H1 (cell line): Measurements from ENCODE around the gene TMEM9B. TPM values are rescaled to one million over a fixed set of nuclear protein-coding genes. Genes with fewer than 3 reads are reported as not detected.
"Not testable (repeated sequence)": the region's sequence is repeated elsewhere in the genome, so short reads cannot be mapped to it uniquely, and the experiment has no call there.

Experiments
- CTCF ChIA-PET: fragments of 300-600 bp; sonication (Branson Sonifier 250); formaldehyde crosslinking; loops from one replicate; lab custom pipeline; 2021; ENCODE audit not compliant: partially characterized antibody; lab: Charles Lee
- POLR2A ChIA-PET: fragments of 300-600 bp; sonication (Branson Sonifier 250); formaldehyde crosslinking; loops from one replicate; lab custom pipeline; 2021; ENCODE audit warnings: inconsistent platforms; ENCODE audit not compliant: partially characterized antibody; lab: Charles Lee
- DNase-seq, 2 experiments: peaks; one replicate each; pipeline versions ENCODE4 v3.0.0 to v3.0.0-alpha.2; 2010 to 2022; ENCODE audit warnings: low spot score in 2 of 2, low read depth in 1 of 2, mixed read lengths in 1 of 2
- FAIRE-seq: peaks from 2 replicates; lab custom pipeline; 2011; peaks lifted over from hg19 to GRCh38; lab: Jason Lieb, UNC
- H2AFZ ChIP-seq: 2 replicates; pipeline ENCODE4 v1.8.1; 2012; ENCODE audit warnings: low read length, inconsistent platforms
- H2AK5ac ChIP-seq: 2 replicates; pipeline ENCODE4 v1.6.1; 2013; ENCODE audit warnings: low read depth, low read length
- H2BK120ac ChIP-seq: replicated peaks from 2 replicates; pipeline ENCODE3; 2013; ENCODE audit warnings: low read depth, low read length, inconsistent platforms
- H2BK12ac ChIP-seq: 2 replicates; pipeline ENCODE4 v1.6.1; 2013; ENCODE audit warnings: low read depth, low read length
- H2BK15ac ChIP-seq: 2 replicates; pipeline ENCODE4 v1.6.1; 2013; ENCODE audit warnings: low read length
- H2BK20ac ChIP-seq: 2 replicates; pipeline ENCODE4 v1.6.1; 2013; ENCODE audit warnings: low read length
- H2BK5ac ChIP-seq: 2 replicates; pipeline ENCODE4 v1.6.1; 2013; ENCODE audit warnings: low read depth, low read length
- H3K14ac ChIP-seq: 2 replicates; pipeline ENCODE4 v1.6.1; 2013; ENCODE audit warnings: inconsistent platforms; ENCODE audit not compliant: insufficient read length
- H3K18ac ChIP-seq: 2 replicates; pipeline ENCODE4 v1.6.1; 2013; ENCODE audit warnings: low read length; ENCODE audit errors: extremely low read depth
- H3K23ac ChIP-seq: 2 replicates; pipeline ENCODE4 v1.6.1; 2013; ENCODE audit warnings: inconsistent platforms; ENCODE audit not compliant: insufficient read length
- H3K23me2 ChIP-seq: 2 replicates; pipeline ENCODE4 v1.6.1; 2013; ENCODE audit warnings: low read depth, low read length
- H3K27ac ChIP-seq: 2 replicates; pipeline ENCODE4 v1.6.1; 2011; ENCODE audit warnings: low read depth, low read length, inconsistent platforms
- H3K27me3 ChIP-seq, 4 experiments: replicated peaks in 1 of 4; 1 replicate in 1 of 4; 2 replicates in 3 of 4; pipeline versions ENCODE4 v1.6.1 to v1.8.1; 2011 to 2013; ENCODE audit warnings: low read length in 3 of 4, mild to moderate bottlenecking in 3 of 4, inconsistent platforms in 2 of 4, mixed read lengths in 2 of 4, moderate library complexity in 1 of 4; ENCODE audit not compliant: control insufficient read depth in 3 of 4, insufficient read depth in 3 of 4; ENCODE audit errors: extremely low read depth in 1 of 4
- H3K36me3 ChIP-seq, 4 experiments: 2 replicates each; pipeline versions ENCODE4 v1.6.1 to v1.8.1; 2011 to 2013; ENCODE audit warnings: mild to moderate bottlenecking in 4 of 4, low read length in 3 of 4, moderate library complexity in 2 of 4, control low read depth in 1 of 4, inconsistent platforms in 1 of 4; ENCODE audit not compliant: insufficient read depth in 4 of 4, control insufficient read depth in 2 of 4
- H3K4ac ChIP-seq: replicated peaks from 2 replicates; pipeline ENCODE3; 2013; ENCODE audit warnings: low read length, low read depth, mixed read lengths, inconsistent platforms; ENCODE audit not compliant: insufficient read length
- H3K4me1 ChIP-seq, 4 experiments: replicated peaks in 1 of 4; 1 replicate in 1 of 4; 2 replicates in 3 of 4; pipeline versions ENCODE4 v1.6.1 to v1.8.1; 2011 to 2013; ENCODE audit warnings: low read length in 3 of 4, inconsistent platforms in 2 of 4, mixed read lengths in 1 of 4; ENCODE audit not compliant: insufficient read depth in 4 of 4, control insufficient read depth in 3 of 4
- H3K4me2 ChIP-seq, 2 experiments: 2 replicates each; pipeline versions ENCODE4 v1.6.1 to v1.8.1; 2011 to 2013; ENCODE audit warnings: low read depth in 2 of 2, low read length in 2 of 2, control low read depth in 1 of 2, inconsistent platforms in 1 of 2, mild to moderate bottlenecking in 1 of 2; ENCODE audit not compliant: insufficient read depth in 1 of 2
- H3K4me3 ChIP-seq, 4 experiments: fragments of 200-600, 300-600 bp in 1 of 4; sonication (generic), shearing (Covaris generic), sonication (Bioruptor Twin) in 1 of 4; 2 replicates each; pipeline versions ENCODE4 v1.5.1 to v1.8.1; 2011 to 2016; ENCODE audit warnings: low read length in 4 of 4, low read depth in 3 of 4, control low read depth in 2 of 4, inconsistent platforms in 2 of 4, mild to moderate bottlenecking in 2 of 4, mixed read lengths in 1 of 4, moderate library complexity in 1 of 4; ENCODE audit not compliant: insufficient read depth in 2 of 4; ENCODE audit errors: extremely low read depth in 1 of 4
- H3K56ac ChIP-seq: replicated peaks from 2 replicates; pipeline ENCODE3; 2013; ENCODE audit warnings: low read depth, mild to moderate bottlenecking, mixed read lengths, low read length, inconsistent platforms; ENCODE audit not compliant: insufficient read length
- H3K79me1 ChIP-seq: 2 replicates; pipeline ENCODE4 v1.6.1; 2013; ENCODE audit warnings: low read depth, low read length, control low read depth
- H3K79me2 ChIP-seq, 2 experiments: 2 replicates each; pipeline versions ENCODE4 v1.6.1 to v1.8.1; 2012 to 2013; ENCODE audit warnings: low read length in 2 of 2, mild to moderate bottlenecking in 2 of 2, inconsistent platforms in 1 of 2; ENCODE audit not compliant: insufficient read depth in 2 of 2, control insufficient read depth in 1 of 2
- H3K9ac ChIP-seq, 4 experiments: replicated peaks in 1 of 4; 1 replicate in 1 of 4; 2 replicates in 3 of 4; pipeline versions ENCODE4 v1.6.1 to v1.8.1; 2011 to 2013; ENCODE audit warnings: low read depth in 3 of 4, low read length in 3 of 4, control low read depth in 2 of 4, mild to moderate bottlenecking in 2 of 4, moderate library complexity in 2 of 4, inconsistent platforms in 1 of 4; ENCODE audit errors: extremely low read depth in 1 of 4
- H3K9me3 ChIP-seq, 2 experiments: 2 replicates each; pipeline versions ENCODE4 v1.6.1 to v1.8.1; 2012 to 2013; ENCODE audit warnings: mild to moderate bottlenecking in 2 of 2, moderate library complexity in 2 of 2, control low read depth in 1 of 2, inconsistent platforms in 1 of 2, low read depth in 1 of 2, low read length in 1 of 2, mixed read lengths in 1 of 2; ENCODE audit not compliant: insufficient read depth in 2 of 2
- H4K20me1 ChIP-seq, 2 experiments: replicated peaks in 1 of 2; 2 replicates each; pipeline versions ENCODE3 to v1.8.1; 2011 to 2013; ENCODE audit warnings: inconsistent platforms in 2 of 2, low read length in 2 of 2, mild to moderate bottlenecking in 1 of 2; ENCODE audit not compliant: insufficient read depth in 2 of 2, control insufficient read depth in 1 of 2
- H4K5ac ChIP-seq: 2 replicates; pipeline ENCODE4 v1.6.1; 2013; ENCODE audit warnings: low read length, low read depth, mixed read lengths, inconsistent platforms; ENCODE audit not compliant: insufficient read length
- H4K8ac ChIP-seq: 2 replicates; pipeline ENCODE4 v1.8.0; 2013; ENCODE audit warnings: mild to moderate bottlenecking, moderate library complexity, low read length, inconsistent platforms; ENCODE audit not compliant: insufficient read depth; ENCODE audit errors: extremely low read depth
- H4K91ac ChIP-seq: replicated peaks from 2 replicates; pipeline ENCODE3; 2013; ENCODE audit warnings: low read length, mixed read lengths, inconsistent platforms; ENCODE audit not compliant: insufficient read length
- ATF2 ChIP-seq: IDR thresholded peaks from 2 replicates; pipeline ENCODE4 v1.6.1; 2012; ENCODE audit warnings: low read length, inconsistent platforms
- ZNF274 ChIP-seq: IDR thresholded peaks from 2 replicates; pipeline ENCODE4 v1.7.0; 2012; ENCODE audit warnings: low read length, borderline replicate concordance; ENCODE audit errors: extremely low read depth
- WGBS, 2 experiments: shearing (Covaris generic) in 1 of 2; methylation state at CpG; one replicate each; pipeline versions ENCODE4 v1.1.6 to v1.1.7; 2013 to 2015; ENCODE audit warnings: low lambda C conversion rate in 2 of 2, mixed read lengths in 2 of 2, inconsistent platforms in 1 of 2, low coverage in 1 of 2, missing lambda C conversion rate in 1 of 2; ENCODE audit not compliant: insufficient replicate concordance in 2 of 2, insufficient coverage in 1 of 2, insufficient read length in 1 of 2; ENCODE audit errors: extremely low coverage in 1 of 2, missing lambda C conversion rate in 1 of 2; 5-methylcytosine and 5-hydroxymethylcytosine counted together
- polyA plus RNA-seq, 7 experiments: library from polyadenylated mRNA; depleted of rRNA in 3 of 7; stranded (reverse) in 5 of 7; unstranded in 2 of 7; fragments of >200 nt in 5 of 7; fragments of 200-250 nt in 2 of 7; gene quantifications; 1 replicate in 5 of 7; 2 replicates in 1 of 7; 4 replicates in 1 of 7; pipeline versions ENCODE4 v1.2.1 to v1.2.3, GENCODE V29; 2011 to 2013; ENCODE audit warnings: missing spikeins in 2 of 7, mixed read lengths in 2 of 7
- total RNA-seq: library from RNA; stranded (reverse); fragmentation: NEBNext Ultra II Directional; extraction: Animal tissue kit (Norgen Biotek cat#: 25700); gene quantifications from 2 replicates; pipeline ENCODE4 v1.2.1, GENCODE V29; 2021

TMEM9B gene
- total and polyA plus RNA-seq, 2 of the 8 experiments (the other 6 are each of a cell fraction or from before 2014, with no cell fraction given): 8.3 to 9.4 TPM

GRCh38 chr11:9013373-9013772 is 49.1 kb upstream of the TMEM9B start (continued):
- TF ChIP-seq ATF2 (no peak), ZNF274 (no peak)

DNA sequence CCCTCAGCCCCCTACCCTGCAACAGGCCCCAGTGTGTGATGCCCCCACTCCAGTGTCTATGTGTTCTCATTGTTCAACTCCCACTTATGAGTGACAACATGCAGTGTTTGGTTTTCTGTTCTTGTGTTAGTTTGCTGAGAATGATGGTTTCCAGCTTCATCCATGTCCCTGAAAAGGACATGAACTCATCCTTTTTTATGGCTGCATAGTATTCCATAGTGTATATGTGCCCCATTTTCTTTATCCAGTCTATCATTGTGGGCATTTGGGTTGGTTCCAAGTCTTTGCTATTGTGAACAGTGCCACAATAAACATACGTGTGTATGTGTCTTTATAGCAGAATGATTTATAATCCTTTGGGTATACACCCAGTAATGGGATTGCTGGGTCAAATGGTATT is 45.3 kb upstream of the TMEM9B start:
- H2BK5ac ChIP-seq, H3K14ac ChIP-seq, H3K9me3 ChIP-seq, H2BK20ac ChIP-seq, H3K56ac ChIP-seq, H3K23me2 ChIP-seq, H3K18ac ChIP-seq, H2BK120ac ChIP-seq, H3K79me2 ChIP-seq, H3K4me2 ChIP-seq, H4K91ac ChIP-seq, H3K4ac ChIP-seq, H2BK15ac ChIP-seq, H4K8ac ChIP-seq, H2AFZ ChIP-seq, H4K5ac ChIP-seq, H3K9ac ChIP-seq, H3K36me3 ChIP-seq, H3K4me1 ChIP-seq, H2BK12ac ChIP-seq, H3K79me1 ChIP-seq, H4K20me1 ChIP-seq, DNase-seq, H3K27ac ChIP-seq, H3K4me3 ChIP-seq, H2AK5ac ChIP-seq, POLR2A ChIA-PET, H3K23ac ChIP-seq, FAIRE-seq: not testable (repeated sequence)
- peaks cover 10 to 26% (median 20%) of the 10 kb centered on the region in 4 experiments for H3K27me3 ChIP-seq
- CTCF ChIA-PET: interaction anchor here (1.4 kb wide), 1 partner anchor 51 kb away, joined by 4 read pairs; no protein-coding TSS in a partner anchor
- WGBS, 2 experiments: 76% methylated on average over 1 of the region's 1 CpG; no CpG with 5 or more reads in 1 of the 2 experiments
